ENCODE results near the gene CARD6. TPM values are rescaled to one million over a fixed set of nuclear protein-coding genes. Genes with fewer than 3 reads are reported as not detected.
"Not testable (repeated sequence)": the region's sequence is repeated elsewhere in the genome, so short reads cannot be mapped to it uniquely, and the experiment has no call there.

CARD6 gene
- total RNA-seq, 1 donor from 2014 or later: 3.3 TPM

- H3K27me3 ChIP-seq (ENCODE audit: control insufficient read depth, insufficient read depth, low read length): no peaks in the 10 kb centered on the region
Measured at GRCh38 chr5:40877371-40877988, 36.3 kb downstream of the CARD6 start.

GRCh38 chr5:40879163-40879942 is 38.2 kb downstream of the CARD6 start:
- Histone ChIP-seq H3K36me3 (ENCODE audit: control insufficient read depth, insufficient read depth, low read length) (no peaks in the 10 kb centered on the region), H3K4me3 (ENCODE audit: low read depth, low read length) (no peak overlapping the region), H3K27me3 (ENCODE audit: control insufficient read depth, insufficient read depth, low read length) (no peaks in the 10 kb centered on the region)
- no peak for DNase-seq (ENCODE audit: low read depth)
- TF ChIP-seq CTCF (IDR thresholded peaks at IDR 0.05; ENCODE audit: insufficient read depth, low read length, poor library complexity, severe bottlenecking): peak; percentile 42

More at GRCh38 chr5:40877371-40877988, 36.3 kb downstream of the CARD6 start:
- no peak for DNase-seq (ENCODE audit: low read depth)
- Histone ChIP-seq H3K36me3 (ENCODE audit: control insufficient read depth, insufficient read depth, low read length) (no peaks in the 10 kb centered on the region), H3K4me3 (ENCODE audit: low read depth, low read length) (no peak overlapping the region)
- TF ChIP-seq CTCF (IDR thresholded peaks at IDR 0.05; ENCODE audit: insufficient read depth, low read length, poor library complexity, severe bottlenecking): no peak

- no peak for DNase-seq (ENCODE audit: low read depth)
- Histone ChIP-seq H3K36me3 (ENCODE audit: control insufficient read depth, insufficient read depth, low read length) (no peaks in the 10 kb centered on the region), H3K27me3 (ENCODE audit: control insufficient read depth, insufficient read depth, low read length) (no peaks in the 10 kb centered on the region), H3K4me3 (ENCODE audit: low read depth, low read length) (no peak overlapping the region)
- TF ChIP-seq CTCF (IDR thresholded peaks at IDR 0.05; ENCODE audit: insufficient read depth, low read length, poor library complexity, severe bottlenecking): no peak
Measured at GRCh38 chr5:40882291-40882690, 41.1 kb downstream of the CARD6 start.

- H3K4me3 ChIP-seq (ENCODE audit: low read depth, low read length); H3K36me3 ChIP-seq (ENCODE audit: control insufficient read depth, insufficient read depth, low read length); DNase-seq (ENCODE audit: low read depth); H3K27me3 ChIP-seq (ENCODE audit: control insufficient read depth, insufficient read depth, low read length): not testable (repeated sequence)
Measured at GRCh38 chr5:40883051-40883450, 41.9 kb downstream of the CARD6 start.

DNA sequence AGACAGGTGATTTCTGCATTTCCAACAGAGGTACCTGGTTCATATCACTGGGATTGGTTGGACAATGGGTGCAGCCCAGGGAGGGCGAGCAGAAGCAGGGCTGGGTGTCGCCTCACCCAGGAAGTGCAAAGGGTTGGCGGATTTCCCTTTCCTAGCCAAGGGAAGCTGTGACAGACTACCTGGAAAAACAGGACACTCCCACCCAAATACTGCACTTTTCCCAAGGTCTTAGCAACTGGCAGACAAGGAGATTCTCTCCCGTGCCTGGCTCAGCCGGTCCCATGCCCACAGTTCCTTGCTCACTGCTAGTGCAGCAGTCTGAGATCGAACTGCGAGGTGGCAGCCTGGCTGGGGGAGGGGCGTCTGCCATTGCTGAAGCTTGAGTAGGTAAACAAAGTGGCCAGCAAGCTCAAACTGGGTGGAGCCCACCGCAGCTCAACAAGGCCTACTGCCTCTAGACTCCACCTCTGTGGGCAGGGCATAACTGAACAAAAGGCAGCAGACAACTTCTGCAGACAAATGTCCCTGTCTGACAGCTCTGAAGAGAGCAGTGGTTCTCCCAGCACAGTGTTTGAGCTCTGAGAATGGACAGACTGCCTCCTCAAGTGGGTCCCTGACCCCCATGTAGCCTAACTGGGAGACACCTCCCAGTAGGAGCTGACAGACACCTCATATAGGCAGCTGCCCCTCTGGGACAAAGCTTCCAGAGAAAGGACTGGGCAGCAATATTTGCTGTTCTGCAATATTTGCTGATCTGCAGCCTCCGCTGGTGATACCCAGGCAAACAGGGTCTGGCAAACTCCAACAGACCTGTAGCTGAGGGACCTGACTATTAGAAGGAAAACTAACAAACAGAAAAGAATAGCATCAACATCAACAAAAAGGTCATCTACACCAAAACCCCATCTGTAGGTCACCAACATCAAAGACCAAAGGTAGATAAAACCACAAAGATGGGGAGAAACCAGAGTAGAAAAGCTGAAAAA is 54.6 kb downstream of the CARD6 start:
- not testable (repeated sequence) for H3K4me3 ChIP-seq (ENCODE audit: low read depth, low read length); DNase-seq (ENCODE audit: low read depth); H3K36me3 ChIP-seq (ENCODE audit: control insufficient read depth, insufficient read depth, low read length); H3K27me3 ChIP-seq (ENCODE audit: control insufficient read depth, insufficient read depth, low read length)

GRCh38 chr5:40904205-40904993 is 63.2 kb downstream of the CARD6 start:
- no peaks in the 10 kb centered on the region for H3K27me3 ChIP-seq (ENCODE audit: control insufficient read depth, insufficient read depth, low read length)
- H3K4me3 ChIP-seq (ENCODE audit: low read depth, low read length): no peak overlapping the region
- DNase-seq (ENCODE audit: low read depth): peak; percentile 31
- TF ChIP-seq CTCF (IDR thresholded peaks at IDR 0.05; ENCODE audit: insufficient read depth, low read length, poor library complexity, severe bottlenecking): peak; percentile 99
- no peaks in the 10 kb centered on the region for H3K36me3 ChIP-seq (ENCODE audit: control insufficient read depth, insufficient read depth, low read length)
